ENCODE data around the gene KMT2C. TPM values are rescaled to one million over a fixed set of nuclear protein-coding genes. Genes with fewer than 3 reads are reported as not detected.
"Not testable (repeated sequence)": the region's sequence is repeated elsewhere in the genome, so short reads cannot be mapped to it uniquely, and the experiment has no call there.

KMT2C gene
- total RNA-seq, 1 donor from 2014 or later, result 42.3 TPM

GRCh38 chr7:152433721-152434490 lies 1.9 kb downstream of the KMT2C start:
- Histone ChIP-seq H3K27ac (replicated peaks) (peak overlapping the region; percentile 99), H3K4me1 (peaks cover 59% of the 10 kb centered on the region), H3K4me3 (peak overlapping the region; percentile 92)
- H3K27me3 ChIP-seq (ENCODE audit: low read depth); intact Hi-C loops (cut with micrococcal nuclease); H3K36me3 ChIP-seq; H3K9me3 ChIP-seq (replicated peaks): not testable (repeated sequence)
- DNase-seq, result peak; percentile 44
- TF ChIP-seq CTCF (IDR thresholded peaks at IDR 0.05; ENCODE audit: borderline replicate concordance), result peak; percentile 40

- DNase-seq; H3K27me3 ChIP-seq (ENCODE audit: low read depth); intact Hi-C loops (cut with micrococcal nuclease); H3K36me3 ChIP-seq; H3K9me3 ChIP-seq (replicated peaks): not testable (repeated sequence)
- Histone ChIP-seq H3K4me3 (peak overlapping the region; percentile 92), H3K4me1 (peaks cover 70% of the 10 kb centered on the region), H3K27ac (replicated peaks) (peak overlapping the region; percentile 99)
Measured at GRCh38 chr7:152432735-152433134, 3.1 kb downstream of the KMT2C start.

GRCh38 chr7:152430854-152431253 lies 4.9 kb downstream of the KMT2C start:
- no peak overlapping the region for H3K4me3 ChIP-seq
- no peaks in the 10 kb centered on the region for H3K9me3 ChIP-seq (replicated peaks)
- H3K27me3 ChIP-seq (ENCODE audit: low read depth), result no peaks in the 10 kb centered on the region
- intact Hi-C loops (cut with micrococcal nuclease), result no loop called here
- H3K27ac ChIP-seq (replicated peaks), result no peak overlapping the region
- no peak for TF ChIP-seq CTCF (IDR thresholded peaks at IDR 0.05; ENCODE audit: borderline replicate concordance)
- no peaks in the 10 kb centered on the region for H3K36me3 ChIP-seq
- no peak for DNase-seq
- peaks cover 82% of the 10 kb centered on the region for H3K4me1 ChIP-seq

GRCh38 chr7:152430118-152430517 lies 5.7 kb downstream of the KMT2C start:
- H3K36me3 ChIP-seq; H3K27ac ChIP-seq (replicated peaks); H3K4me3 ChIP-seq; H3K27me3 ChIP-seq (ENCODE audit: low read depth); H3K9me3 ChIP-seq (replicated peaks); intact Hi-C loops (cut with micrococcal nuclease); DNase-seq: not testable (repeated sequence)
- peaks cover 89% of the 10 kb centered on the region for H3K4me1 ChIP-seq

GRCh38 chr7:152424348-152425108 lies 11.3 kb downstream of the KMT2C start:
- no peak overlapping the region for H3K4me3 ChIP-seq
- intact Hi-C loops (cut with micrococcal nuclease), result no loop called here
- TF ChIP-seq CTCF (IDR thresholded peaks at IDR 0.05; ENCODE audit: borderline replicate concordance), result no peak

GRCh38 chr7:152423991-152424347 lies 11.8 kb downstream of the KMT2C start:
- no peaks in the 10 kb centered on the region for H3K36me3 ChIP-seq
- DNase-seq, result no peak
- H3K27ac ChIP-seq (replicated peaks), result no peak overlapping the region
- H3K27me3 ChIP-seq (ENCODE audit: low read depth), result no peaks in the 10 kb centered on the region
- peaks cover 29% of the 10 kb centered on the region for H3K9me3 ChIP-seq (replicated peaks)
- no peak for TF ChIP-seq CTCF (IDR thresholded peaks at IDR 0.05; ENCODE audit: borderline replicate concordance)
- intact Hi-C loops (cut with micrococcal nuclease), result no loop called here
- H3K4me3 ChIP-seq, result no peak overlapping the region
- peaks cover 56% of the 10 kb centered on the region for H3K4me1 ChIP-seq

More at GRCh38 chr7:152424348-152425108, 11.3 kb downstream of the KMT2C start:
- Histone ChIP-seq H3K27ac (replicated peaks) (no peak overlapping the region), H3K9me3 (replicated peaks) (peaks cover 29% of the 10 kb centered on the region), H3K36me3 (no peaks in the 10 kb centered on the region), H3K4me1 (peaks cover 56% of the 10 kb centered on the region), H3K27me3 (ENCODE audit: low read depth) (no peaks in the 10 kb centered on the region)
- no peak for DNase-seq

- H3K4me3 ChIP-seq; DNase-seq; H3K27me3 ChIP-seq (ENCODE audit: low read depth); H3K36me3 ChIP-seq; H3K27ac ChIP-seq (replicated peaks); intact Hi-C loops (cut with micrococcal nuclease): not testable (repeated sequence)
- Histone ChIP-seq H3K9me3 (replicated peaks) (peaks cover 29% of the 10 kb centered on the region), H3K4me1 (peaks cover 48% of the 10 kb centered on the region)
Measured at GRCh38 chr7:152423171-152423570, 12.6 kb downstream of the KMT2C start.

GRCh38 chr7:152420950-152421349 lies 14.9 kb downstream of the KMT2C start:
- peaks cover 29% of the 10 kb centered on the region for H3K9me3 ChIP-seq (replicated peaks)
- H3K4me1 ChIP-seq, result peaks cover 27% of the 10 kb centered on the region
- intact Hi-C loops (cut with micrococcal nuclease); DNase-seq; H3K27me3 ChIP-seq (ENCODE audit: low read depth); H3K4me3 ChIP-seq; H3K27ac ChIP-seq (replicated peaks); H3K36me3 ChIP-seq: not testable (repeated sequence)

Data from left ventricle myocardium inferior (tissue), 1 donor.